ENCODE data around the gene CD4.

DNA sequence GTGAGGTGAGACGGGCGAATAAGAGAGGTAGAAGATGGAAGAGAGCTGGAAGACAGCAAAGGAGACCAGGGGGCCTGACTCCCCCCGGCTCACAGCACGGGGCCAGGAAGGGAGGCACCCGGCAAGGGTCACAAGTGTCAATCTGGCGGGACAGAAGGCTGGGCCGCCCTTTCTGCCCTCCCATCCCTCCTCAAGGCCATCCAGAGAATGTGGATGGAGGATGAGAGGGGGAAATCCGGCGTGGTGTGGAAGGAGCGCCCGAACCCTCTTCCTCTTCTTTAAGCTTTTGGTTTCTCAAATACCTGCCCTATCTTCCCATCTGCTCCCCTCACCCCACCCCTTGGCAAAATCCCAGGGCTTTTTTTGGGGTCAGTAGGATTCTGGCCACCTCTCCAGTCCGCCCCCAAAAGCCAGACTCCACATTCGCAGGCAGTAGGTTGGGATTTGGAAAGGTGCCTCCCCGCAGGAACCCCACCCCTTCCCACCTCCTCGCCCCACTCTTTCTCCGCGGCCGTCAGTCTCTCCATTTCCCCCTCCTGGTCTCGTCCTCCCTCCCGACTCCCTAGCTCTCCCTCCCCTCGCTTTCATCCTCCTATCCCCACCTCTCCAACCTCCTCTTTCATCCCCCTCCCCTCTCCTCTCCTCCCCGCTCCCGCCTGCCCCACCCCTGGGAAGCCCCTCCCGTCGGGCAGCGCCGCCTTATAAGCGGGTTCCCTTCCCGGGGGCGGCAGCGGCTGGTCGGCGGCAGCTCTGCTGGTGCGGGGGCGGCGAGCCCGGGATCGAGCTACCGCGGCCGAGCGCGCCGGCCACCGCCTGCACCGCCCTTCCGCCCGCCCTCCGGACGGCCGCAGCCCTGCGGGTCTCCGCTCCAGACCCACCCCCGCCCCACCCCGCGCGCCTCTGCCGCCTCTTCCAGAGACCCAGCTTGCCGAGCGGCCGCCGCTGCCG, 23.4 kb upstream of the CD4 start, which contains the start of gene PTMS:
- no peak for TF ChIP-seq TAF1 (IDR thresholded peaks at IDR 0.05; ENCODE audit: borderline replicate concordance, low read depth, low read length)
- no peak for TF ChIP-seq POLR2AphosphoS5 (IDR thresholded peaks at IDR 0.05; ENCODE audit: low read depth, low read length)
